ENCODE data around the gene ACER2.
A peak's percentile ranks its signal among the peaks of the same experiment; 100 is the strongest.

ACER2 gene

DNA sequence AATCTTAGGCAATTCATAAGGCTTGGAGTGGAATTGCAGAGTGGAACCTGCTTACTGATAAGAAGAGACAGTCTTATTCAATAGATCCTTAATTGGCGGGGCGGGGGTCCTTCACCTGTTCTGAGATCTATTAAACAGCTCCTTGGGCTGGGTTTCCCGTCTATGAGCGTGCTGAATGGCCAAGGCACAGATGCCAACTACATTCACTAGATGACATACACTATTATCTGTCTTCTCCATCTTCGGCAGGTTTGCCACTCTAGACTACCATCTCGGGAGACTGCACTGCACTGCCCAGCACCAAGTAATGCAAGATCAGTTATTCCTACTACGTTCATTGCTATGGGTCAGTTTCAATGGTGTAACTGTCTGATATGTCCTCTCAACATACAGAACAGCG is 81.5 kb downstream of the ACER2 start:
- DNase-seq: no peak

DNA sequence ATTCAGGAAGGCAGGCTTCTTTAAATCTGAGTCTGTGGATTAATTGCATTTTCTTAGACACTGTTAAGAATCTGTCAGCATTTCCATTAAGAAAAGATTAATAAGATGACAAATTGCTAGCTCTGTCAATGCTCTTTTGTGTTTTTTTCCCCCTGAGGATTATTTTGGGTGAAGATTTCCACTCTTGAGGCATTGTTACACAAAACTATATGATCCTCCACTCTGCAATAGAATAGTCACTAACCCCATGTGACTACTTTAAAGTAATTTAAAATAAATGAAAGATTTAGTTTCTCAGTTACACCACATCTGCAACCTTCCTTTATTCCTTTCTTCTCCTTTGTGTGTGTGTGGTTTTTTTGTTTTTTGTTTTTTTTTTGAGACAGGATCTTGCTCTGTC is 82.0 kb downstream of the ACER2 start:
- DNase-seq: no peak

DNA sequence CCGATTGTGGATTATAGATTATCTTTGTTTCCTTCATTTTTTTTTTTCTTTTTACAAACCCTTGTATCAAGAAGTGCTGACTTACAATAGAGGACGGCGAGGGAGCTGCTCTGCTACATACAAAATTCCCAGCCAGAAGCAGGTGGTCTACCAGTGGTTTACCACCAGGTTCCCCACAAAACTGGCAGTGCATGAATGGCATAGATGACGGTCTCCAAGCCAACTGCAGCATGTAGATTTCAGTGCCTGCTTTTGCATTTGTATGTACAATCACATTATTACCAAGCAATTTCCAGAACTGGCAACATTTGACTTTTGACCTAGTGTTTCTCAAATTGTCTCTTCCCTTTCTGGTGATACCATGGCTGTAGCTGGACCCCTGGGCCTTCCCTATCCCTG is 84.0 kb downstream of the ACER2 start:
- DNase-seq: no peak

DNA sequence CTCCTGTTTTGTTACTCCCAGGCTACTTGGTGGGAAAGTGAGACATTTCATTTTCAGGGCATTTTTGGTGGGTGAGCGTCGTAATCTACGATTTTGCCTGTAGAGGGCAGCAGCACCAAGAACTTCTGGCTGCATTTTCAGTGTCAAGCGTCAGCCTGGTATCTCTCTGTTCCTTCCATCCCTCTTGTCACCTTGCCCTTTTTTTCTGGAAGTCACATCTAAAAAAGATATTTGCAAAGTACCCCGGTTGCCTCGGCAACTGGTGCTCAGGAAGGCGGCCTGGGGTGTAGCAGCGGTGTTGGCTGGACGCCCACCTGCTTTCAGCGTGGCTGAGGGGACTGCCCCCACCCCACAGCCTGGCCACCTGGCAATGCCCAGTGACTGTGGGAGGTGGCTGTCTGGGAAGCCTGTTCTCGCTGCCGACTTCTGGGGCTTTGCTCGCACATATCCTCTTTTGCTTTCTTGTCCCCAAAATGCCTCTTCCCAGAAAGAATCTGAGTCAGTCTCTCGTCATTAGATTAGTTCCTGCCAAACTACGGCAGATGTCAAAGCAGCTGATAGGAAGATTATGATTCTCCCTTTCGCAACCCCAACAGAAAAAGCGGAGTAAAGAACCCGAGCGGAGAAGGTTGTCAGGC is 84.5 kb downstream of the ACER2 start:
- peak; percentile 31 to 56 for DNase-seq

DNA sequence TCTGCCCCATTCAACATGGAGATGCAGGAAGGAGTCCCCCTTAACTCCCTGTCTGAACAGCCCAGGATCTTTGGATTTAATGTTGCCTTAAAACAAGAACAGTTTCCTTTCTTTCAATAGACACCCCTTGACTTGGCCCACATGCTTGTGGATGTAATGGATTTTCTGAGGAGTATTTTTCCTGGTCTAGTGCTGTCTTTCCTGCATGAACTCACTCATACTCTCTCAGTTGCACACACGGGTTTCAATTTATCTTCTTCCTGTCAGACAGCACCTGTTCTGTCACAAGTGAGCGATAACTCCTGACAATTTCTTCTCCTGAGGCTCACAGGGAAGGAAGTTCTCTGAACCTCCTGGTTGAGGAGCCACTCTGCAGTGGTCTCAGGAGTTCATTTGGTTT is 85.1 kb downstream of the ACER2 start:
- no peak for DNase-seq

DNA sequence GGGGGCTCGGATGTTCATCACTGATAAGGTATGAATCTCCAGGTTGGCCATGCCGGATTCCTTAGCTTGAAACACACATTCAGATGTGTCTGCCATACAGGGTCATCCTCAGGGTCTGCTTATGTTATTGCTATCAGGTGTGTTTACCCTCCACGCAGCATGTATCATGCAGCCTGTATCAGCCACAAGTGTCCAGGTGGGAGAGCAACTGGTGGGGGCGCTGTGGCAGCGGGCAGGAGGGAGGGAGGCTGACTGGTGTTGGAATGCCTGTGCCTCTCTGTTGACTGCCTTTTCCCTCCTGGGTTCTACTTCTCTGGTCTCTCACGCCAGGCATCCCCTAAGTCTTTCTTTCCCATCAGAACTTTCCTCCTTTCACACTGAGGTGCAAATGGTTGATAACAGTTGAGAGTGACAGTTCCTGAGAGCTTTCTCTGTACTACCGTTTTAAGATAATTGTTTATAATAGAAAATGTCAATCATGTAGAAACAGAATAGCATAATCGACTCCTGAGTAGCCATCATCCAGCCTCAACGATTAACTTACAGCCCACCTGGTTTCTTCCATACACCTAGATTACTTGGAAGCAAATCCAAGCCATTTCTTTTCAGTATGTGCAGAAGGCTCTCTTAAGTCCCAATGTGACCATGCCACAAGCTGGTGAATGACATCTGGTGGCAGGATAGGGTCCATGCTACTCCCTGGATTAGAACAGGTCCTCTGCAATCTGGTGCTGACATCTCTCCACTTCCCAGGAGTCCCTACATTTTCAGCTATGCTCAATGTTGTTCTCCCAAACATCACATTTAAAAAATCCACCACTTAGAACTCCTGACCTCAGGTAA is 86.6 kb downstream of the ACER2 start:
- DNase-seq: no peak

DNA sequence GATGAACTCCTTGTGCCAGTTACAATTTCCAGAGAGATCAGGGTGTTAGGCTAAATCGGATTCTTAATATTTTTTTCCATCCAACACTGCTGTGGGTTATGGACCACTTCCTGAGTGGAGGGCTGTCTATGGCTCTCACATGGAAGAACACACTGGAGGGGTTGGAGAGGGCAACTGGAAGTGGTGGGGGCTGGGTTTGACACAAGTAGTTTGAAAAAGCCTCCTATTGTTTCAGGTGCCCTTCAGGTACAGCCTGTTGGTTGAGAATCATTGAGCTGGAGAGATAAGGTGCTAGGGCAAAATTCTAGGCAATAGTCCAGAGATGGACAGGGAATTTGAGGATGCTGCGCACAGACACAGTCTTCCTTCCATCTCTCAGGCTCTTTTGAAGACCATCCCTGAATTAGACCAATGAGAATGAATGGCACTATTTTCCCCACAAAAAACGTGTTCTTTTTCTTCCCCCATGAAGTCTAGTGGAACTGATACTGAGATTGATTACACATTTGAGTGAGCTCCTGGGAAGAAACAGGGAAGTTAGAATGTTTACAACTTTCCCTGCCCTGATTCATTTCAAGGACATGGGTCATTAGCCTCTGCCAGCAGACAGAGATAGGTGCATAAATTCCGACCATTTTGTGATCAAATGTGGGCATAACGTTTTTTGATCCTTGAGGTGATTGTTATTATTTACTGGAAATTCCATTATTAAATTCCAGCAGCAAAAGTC is 87.7 kb downstream of the ACER2 start:
- DNase-seq: no peak

DNA sequence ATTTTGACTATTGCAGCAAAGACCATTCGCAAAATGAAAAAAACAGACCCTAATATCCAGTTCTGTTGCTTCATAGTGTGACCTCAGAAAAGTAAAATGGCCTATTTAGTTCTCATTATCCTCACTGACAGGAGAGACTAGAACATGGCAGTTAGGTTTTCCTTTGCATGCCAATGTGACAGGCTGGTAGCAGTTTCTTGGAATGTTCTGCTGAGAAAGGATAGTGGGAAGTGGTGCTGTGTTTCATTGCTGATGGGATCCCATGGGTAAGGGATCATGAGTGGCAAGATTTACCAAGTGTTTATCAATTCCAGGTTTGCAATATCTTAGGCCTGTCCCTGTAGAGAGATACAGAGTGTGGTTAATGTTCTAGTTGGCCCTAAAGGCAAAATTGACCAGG is 88.5 kb downstream of the ACER2 start:
- DNase-seq: no peak

DNA sequence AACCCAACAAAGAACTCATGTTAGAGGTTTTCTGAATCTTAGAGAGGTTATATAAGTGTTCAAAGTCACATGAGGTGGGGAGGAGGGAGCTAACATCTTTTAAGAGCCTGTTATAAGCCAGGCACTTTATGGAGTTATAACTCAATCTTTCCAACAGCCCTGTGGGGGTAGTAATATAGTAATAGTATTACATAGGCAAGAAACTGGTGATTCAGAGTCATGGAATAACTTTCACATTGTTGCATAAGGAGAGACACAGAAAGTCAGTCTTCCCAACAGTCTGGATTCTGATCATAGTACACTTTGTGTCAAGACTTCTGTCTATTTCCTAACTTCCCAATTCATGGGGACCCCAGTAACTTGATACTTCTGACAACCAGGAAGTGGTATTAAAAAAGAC is 89.2 kb downstream of the ACER2 start:
- DNase-seq: no peak

Measured in Kasumi-1 (cell line).